NAMALWA (cell line): ENCODE results near the gene CRY2.
A peak's percentile ranks its signal among the peaks of the same experiment; 100 is the strongest.

Source experiments
- DNase-seq: peaks from one replicate; pipeline ENCODE4 v3.0.0-alpha.2; 2015; ENCODE audit warnings: low spot score

The CRY2 gene

GRCh38 chr11:45879803-45880686, 32.8 kb downstream of the CRY2 start:
- no peak for DNase-seq

- DNase-seq, result no peak
Measured at GRCh38 chr11:45880772-45881570, 33.7 kb downstream of the CRY2 start.

- DNase-seq, result no peak
Measured at GRCh38 chr11:45881708-45882368, 34.6 kb downstream of the CRY2 start.

GRCh38 chr11:45884596-45885185, 37.4 kb downstream of the CRY2 start:
- no peak for DNase-seq

GRCh38 chr11:45885274-45885920, 38.1 kb downstream of the CRY2 start, which contains the start of gene MAPK8IP1:
Gene MAPK8IP1, plus strand, starts transcription at chr11:45885651. Its CDS starts 170 bp downstream, at chr11:45885821.
- peak; percentile 65 for DNase-seq

- DNase-seq, result no peak
Measured at GRCh38 chr11:45885921-45886721, 38.8 kb downstream of the CRY2 start.

GRCh38 chr11:45886816-45887520, 39.7 kb downstream of the CRY2 start:
- no peak for DNase-seq

- no peak for DNase-seq
Measured at GRCh38 chr11:45887587-45887986, 40.3 kb downstream of the CRY2 start.

GRCh38 chr11:45889555-45889954, 42.3 kb downstream of the CRY2 start:
- DNase-seq, result no peak

GRCh38 chr11:45889966-45890365, 42.7 kb downstream of the CRY2 start:
- no peak for DNase-seq

- DNase-seq, result no peak
Measured at GRCh38 chr11:45890886-45891550, 43.7 kb downstream of the CRY2 start.

- no peak for DNase-seq
Measured at GRCh38 chr11:45892856-45893255, 45.6 kb downstream of the CRY2 start.

- no peak for DNase-seq
Measured at GRCh38 chr11:45894555-45895247, 47.4 kb downstream of the CRY2 start.

GRCh38 chr11:45895553-45896259, 48.4 kb downstream of the CRY2 start:
- no peak for DNase-seq

- DNase-seq, result no peak
Measured at GRCh38 chr11:45896422-45896984, 49.2 kb downstream of the CRY2 start.

GRCh38 chr11:45897556-45897955, 50.3 kb downstream of the CRY2 start:
- DNase-seq, result no peak

GRCh38 chr11:45899086-45899447, 51.8 kb downstream of the CRY2 start:
- no peak for DNase-seq
